Activated effector memory CD4-positive, alpha-beta T cell treated with Interleukin-2 at 50 U/mL for 16 hours (primary cell): ENCODE measurements around the gene RPN2.

Experiments
- DNase-seq: peaks from one replicate; pipeline ENCODE4 v3.0.0-alpha.2; 2020

RPN2 gene

DNA sequence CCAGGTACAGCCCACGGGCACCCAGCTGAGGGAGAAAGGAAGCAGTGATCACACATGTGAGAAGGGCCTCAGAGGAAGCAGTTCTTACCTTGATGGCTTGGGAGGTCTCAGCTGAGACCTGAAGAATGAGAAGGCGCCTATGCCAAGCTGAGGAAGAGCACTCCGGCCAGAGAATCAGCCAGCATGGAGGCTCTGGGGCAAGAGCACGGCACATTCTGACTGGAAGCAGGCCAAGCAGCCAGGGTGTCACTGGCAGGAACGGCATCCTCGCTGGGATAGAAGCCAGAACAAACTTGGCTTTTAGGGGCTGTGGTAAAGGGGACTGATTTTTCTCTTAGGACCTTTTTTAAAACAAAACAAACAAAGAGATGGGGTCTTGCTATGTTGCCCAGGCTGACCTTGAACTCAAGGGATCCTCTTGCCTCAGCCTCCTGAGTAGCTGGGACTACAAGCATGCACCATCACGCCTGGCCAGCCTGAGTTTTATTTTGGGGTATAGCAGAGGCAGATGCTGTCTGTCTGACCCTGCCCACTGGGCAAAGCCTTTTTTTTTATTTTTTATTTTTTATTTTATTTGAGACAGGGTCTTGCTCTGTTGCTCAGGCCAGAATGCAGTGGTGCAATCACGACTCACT is 64.9 kb downstream of the RPN2 start:
- DNase-seq: no peak

GRCh38 chr20:37244572-37244957 is 65.4 kb downstream of the RPN2 start:
- no peak for DNase-seq

DNA sequence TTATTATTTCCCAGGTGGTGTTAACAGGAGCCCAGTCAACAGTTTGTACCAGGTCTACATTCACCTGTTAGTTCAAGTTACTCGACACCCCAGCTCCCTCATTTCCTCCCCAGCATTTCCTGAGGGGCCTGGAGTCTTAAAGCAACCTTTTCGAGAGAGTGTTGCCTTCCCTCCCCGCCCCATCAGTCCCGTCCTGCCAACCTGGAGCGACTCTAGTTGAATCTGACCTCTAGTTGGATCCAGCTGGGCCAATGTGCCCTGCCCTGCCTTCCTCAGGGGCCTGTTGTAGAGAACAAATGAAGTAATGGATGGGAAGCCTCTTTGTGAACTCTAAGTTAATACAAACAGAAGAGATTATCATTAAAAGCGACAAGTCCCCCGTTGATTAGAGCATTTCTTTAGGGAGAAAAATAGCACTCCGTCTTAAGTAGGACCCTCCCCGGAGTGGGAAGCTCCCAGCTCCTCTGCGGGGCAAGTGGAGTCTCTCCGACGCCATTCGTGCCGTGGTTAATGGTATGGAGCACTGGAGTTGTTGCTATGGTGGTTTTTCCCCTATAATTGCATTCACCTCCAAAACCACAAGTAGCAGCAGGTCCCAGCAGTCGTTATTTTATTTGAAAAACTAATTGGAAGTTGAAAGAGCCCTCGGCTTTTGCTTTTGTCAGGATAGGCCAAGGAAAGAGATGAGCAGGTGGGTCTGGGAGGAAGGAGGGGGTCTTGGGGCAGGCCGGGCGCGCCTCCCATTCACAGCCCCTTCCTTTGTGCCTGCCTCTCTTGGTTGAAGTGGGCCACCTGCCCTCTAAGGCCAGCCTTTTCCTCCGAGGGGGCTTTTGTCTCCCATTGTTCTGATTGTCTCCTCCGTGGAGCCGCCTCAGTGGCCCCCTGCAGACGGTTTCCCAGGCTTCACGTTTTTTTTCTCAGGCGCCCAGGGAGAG is 66.4 kb downstream of the RPN2 start:
- DNase-seq: no peak

- no peak for DNase-seq
Observed at GRCh38 chr20:37246736-37247135, 67.6 kb downstream of the RPN2 start.

DNA sequence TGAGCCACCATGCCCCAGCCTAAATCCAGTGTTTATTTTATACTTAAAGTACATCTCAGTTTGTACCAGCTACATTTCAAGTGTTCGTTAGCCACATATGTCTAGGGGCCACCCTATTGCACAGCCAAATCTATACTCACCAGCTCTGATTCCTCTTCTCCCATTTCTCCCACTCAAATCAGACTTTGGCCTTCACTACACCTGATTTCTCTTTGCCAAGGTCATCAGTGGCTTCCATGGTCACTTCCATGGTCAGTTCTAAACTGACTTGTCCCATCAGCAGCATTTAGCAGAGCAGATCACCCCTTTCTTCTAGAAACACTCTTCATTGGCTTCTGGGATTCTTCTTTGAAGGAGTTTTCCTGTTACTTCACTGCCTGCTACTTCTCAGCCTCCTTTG is 68.4 kb downstream of the RPN2 start:
- DNase-seq: no peak

GRCh38 chr20:37249304-37249703 is 70.2 kb downstream of the RPN2 start:
- DNase-seq: no peak

GRCh38 chr20:37251825-37252477 is 72.8 kb downstream of the RPN2 start:
- DNase-seq: no peak

- no peak for DNase-seq
Observed at GRCh38 chr20:37253087-37253486, 74.0 kb downstream of the RPN2 start.

DNA sequence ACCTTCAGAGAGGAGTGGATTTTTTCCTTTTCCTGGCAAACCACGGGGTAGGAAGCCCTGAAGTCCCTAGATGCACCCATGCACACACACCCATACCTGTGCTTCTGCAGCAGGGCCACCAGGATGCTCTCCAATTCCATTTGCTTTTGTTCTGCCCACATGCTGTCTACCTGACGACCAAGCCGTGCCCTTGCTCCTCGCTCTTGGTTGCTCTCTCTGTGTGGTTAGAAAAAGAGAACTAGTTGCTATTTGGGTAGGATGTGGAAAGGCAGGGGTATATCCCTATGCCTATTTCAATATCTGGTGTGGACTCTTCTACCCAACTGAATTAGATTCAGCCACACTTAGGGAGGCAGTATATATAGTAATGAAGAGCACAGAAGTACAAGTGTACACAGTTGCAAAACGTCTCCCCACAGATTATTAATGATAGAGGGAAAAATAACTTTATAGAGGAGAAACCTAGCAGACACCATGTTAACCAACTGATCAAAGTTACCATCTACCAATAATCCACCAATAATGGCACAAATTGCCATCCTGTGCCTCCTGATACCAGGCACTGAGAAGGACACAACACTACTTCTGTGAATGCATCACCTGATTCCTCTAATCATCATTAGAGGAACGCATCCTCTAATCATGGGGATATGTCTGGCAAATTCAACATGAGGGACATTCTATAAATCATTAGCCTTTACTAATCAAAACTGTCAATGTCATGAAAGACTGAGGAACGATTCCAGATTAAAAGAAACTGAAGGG is 75.2 kb downstream of the RPN2 start:
- no peak for DNase-seq

GRCh38 chr20:37256286-37256685 is 77.2 kb downstream of the RPN2 start:
- DNase-seq: no peak

GRCh38 chr20:37257530-37257929 is 78.4 kb downstream of the RPN2 start:
- DNase-seq: no peak

GRCh38 chr20:37257988-37258387 is 78.9 kb downstream of the RPN2 start:
- DNase-seq: no peak

DNA sequence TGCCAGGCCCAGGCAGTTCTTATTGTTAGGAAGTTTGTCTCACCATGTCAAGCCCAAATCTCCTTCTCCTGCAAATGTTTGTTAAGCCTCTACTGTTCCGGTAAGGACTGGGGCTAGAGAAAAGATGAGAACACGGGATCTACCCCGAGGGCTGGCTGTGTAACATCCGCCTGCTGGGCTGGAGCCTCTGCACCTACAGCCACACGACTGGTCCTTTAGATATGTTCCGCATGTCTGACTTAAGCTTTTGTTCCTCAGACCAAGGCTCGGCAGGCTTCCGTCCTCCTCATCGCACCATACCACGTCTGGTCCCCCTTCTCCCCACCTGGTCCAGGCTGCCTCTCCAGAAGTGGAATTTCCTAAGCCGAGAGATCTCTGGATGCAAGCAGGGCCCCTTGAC is 79.9 kb downstream of the RPN2 start:
- no peak for DNase-seq

GRCh38 chr20:37259865-37260264 is 80.7 kb downstream of the RPN2 start:
- DNase-seq: no peak

GRCh38 chr20:37260923-37261322 is 81.8 kb downstream of the RPN2 start:
- no peak for DNase-seq

DNA sequence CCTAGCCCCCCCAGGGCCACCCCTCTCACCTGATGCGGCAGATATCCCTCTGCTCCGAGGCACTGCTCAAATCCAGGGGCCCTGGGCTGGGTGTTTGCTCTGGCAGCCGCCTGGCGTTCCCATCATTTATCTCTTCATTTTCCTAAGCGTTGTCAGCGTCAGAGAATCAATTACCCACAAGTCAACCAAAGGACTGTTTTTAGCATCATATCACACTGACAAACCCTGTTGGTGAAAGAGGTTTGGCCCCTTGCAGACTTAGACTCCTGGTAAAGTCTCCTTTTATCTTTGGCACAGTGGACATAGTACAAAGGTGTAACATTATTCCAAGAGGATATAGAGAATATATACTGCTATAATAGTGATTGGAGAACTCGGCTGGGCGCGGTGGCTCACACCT is 82.6 kb downstream of the RPN2 start, which contains the start of gene GHRH:
Gene GHRH, minus strand, starts transcription at position 101 of the 400 bp plus-strand sequence. CDS start 4,925 bp downstream, outside the sequence.
- no peak for DNase-seq

DNA sequence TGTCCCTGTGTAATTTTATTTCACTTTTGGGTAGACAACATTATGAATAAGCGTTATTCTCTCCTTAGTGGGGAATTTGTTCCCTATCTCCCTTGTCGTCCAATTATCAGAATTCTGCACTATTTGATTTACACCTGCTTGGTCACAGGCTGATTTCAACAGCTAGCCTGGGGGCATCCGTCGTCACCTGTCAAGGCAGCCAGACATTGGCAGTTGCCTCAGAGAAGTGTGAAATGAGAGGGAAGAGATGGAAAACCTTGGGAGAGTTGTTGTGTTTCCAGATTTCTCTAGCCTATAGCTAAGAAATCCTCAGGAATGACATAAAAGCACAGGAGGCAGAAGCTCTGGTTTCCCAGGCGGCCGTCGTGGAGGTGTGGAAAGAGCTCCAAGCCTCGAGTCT is 83.4 kb downstream of the RPN2 start:
- no peak for DNase-seq

DNA sequence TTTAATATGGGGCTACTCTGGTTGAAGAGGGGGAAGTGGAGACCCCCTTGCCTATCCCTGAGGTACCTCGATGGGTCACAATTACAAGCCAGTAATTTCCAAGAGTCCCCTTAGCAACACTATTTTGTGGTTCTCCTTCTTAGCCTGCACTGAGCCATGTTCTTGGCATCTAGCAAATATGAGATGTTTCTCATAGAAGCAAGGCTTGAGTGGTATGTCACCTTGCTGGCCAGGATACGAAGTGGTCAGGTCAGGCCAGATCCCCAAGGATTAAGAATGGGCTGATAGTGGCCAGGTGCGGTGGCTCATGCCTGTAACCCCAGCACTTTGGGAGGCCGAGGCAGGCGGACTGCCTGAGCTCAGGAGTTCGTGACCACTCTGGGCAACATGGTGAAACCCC is 84.6 kb downstream of the RPN2 start:
- no peak for DNase-seq

DNA sequence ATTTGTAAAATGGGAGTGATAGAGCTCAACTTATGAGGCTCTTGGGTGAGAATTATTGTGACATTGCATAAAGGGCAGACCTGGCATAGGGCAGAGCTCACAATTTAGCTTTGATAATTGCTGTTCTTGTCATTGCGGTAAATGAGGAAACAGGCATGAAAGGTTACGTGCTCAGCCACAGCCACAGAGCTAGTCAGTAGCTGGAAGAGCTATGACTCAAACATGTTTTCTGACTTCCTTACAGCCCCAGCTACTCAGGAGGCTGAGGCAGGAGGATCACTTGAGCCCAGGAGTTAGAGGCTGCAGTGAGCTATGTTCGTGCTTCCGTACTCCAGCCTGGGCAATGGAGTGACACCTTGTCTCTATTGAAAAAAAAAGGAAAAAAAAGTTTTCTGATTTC is 86.0 kb downstream of the RPN2 start:
- no peak for DNase-seq

DNA sequence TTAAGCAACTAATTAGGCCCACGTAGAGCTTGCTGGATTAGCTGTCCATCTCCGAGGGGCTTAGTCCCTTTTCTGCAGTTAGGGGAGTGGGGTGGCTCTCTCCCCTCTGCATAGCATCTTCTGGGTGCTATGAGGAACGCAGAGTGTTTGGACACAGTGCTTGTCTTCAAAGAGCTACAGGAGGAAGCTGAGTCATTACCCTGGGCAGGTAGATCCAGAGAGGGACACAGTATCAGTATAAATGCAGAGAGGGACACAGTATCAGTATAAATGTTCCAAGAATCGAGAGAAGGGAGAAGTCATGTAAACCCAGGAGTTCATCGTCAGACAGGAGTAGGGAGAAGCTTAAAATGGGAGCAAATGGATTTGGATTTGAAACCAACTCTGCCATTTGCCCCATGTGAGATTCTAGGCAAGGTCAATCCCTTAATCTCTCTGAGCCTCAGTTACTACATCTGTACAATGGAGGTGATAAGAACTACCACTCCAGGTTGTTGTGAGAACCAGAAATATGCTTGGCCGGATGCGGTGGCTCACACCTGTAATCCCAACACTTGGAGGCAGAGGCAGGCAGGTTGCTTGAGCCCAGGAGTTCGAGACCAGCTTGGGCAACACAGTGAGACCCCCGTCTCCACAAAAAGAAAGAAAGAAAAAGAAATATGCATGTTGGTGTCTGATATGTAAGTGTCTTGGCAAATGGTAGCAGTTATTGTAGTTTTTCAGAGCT is 88.0 kb downstream of the RPN2 start:
- DNase-seq: no peak

DNA sequence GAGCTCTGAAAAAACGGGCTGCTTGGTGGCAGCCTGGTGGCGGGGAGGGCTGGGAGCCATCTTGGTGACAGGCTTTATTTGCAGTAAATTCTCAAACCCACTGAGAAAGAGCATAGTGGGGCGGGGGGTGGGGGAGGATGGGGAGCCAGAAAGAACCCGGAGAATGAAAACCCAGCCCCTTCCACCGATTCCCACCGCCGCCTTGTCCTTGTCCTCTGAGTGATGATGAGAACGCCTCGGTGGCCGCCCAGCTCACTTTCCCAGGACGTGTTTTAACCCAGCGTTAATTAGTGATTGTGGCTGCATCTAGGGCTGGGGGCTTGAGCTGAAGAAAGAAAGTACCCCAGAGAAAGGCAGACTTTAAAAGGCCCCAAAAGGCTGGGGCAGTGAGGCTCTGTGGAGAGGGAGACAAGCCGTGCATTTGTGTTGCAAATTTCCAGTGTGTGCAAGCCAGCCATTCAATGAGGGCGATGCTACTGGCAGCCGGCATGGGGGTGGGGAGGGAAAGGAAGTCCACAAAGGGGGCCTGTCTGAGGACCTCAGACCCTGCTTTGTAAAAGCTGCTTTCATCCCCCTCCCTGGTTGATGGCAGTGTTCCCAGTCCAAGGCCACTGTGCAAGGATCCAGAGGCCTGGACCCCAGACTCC is 88.7 kb downstream of the RPN2 start:
- DNase-seq: no peak
